ENCODE results near the gene BATF3.

The BATF3 gene

DNA sequence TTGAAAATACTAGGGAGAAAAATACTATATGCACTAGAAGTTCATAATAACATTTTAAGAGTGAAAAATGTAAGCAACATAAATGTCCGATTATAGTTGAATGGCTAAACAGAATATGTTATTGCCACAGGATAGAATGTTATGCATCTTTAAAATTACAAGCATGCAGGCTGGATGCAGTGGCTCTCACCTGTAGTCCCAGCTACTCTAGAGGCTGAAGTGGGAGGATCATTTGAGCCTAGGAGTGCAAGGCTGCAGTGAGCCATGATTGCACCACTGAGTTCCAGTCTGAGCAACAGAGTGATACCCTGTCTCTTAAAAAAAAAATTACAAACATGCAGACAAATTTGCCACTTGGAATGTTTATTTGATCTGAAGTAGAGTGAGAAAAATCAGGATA lies 3.0 kb upstream of the BATF3 start:
- DNase-seq = no peak

DNA sequence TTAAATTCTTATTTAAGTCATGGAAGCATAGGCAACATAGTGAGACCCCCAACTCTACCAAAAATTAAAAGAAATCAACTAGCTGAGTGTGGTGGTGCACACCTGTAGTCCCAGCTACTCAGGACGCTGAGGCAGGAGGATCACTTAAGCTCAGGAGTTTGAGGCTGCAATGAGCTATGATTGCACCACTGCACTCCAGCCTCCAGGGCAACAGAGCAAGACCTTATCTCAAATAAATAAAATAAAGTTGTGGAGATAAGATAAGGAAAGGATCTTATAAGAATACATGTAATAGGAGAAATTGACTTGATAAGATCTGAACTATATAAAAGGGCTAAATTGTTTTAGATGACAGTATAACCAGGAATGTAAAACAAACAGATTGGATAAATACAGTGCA lies 2.3 kb upstream of the BATF3 start:
- no peak for DNase-seq

DNA sequence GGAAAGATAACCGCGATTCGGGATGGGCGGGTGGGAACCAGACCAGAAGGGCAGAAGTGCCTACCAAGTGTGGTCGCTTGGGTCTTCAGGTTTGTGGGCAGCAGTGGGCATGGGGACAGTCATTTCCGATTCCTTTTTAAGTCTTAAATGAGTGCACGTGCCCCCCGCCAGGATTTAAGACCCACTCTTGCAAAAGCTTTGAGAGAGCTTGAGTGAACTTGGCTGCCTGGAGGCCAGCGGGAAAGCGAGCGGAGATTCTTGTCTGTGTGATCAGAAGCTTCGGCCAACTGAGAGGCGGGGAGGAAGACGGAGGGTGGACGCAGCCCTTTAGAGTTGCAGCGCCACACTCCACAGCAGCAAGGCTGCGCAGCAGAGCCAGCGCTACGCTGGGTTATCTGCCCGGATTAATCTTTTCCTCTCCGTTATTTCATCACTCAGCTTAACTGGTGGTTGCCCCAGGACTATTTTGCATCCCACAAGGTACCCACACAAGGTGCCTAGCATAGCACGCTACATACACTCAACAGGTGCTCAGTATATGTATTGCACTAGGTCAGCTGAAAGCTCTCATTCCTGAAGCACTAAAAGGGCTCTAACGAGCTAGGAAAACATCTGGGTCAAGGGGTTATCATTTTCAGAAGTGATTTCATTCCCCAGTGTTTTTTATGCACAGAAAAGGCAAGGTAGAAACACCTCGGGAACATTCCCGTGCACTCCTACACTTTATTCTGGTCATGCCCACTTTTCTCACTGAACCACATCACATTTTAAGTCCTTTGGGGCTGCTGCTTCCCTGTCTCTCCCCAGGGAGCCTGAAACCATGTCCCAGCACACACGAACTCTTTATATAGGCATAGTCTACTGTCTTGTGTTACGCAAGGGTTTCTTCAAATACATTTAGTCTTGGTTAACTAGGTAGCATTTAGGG lies 1.5 kb upstream of the BATF3 start:
- no peak for DNase-seq

DNA sequence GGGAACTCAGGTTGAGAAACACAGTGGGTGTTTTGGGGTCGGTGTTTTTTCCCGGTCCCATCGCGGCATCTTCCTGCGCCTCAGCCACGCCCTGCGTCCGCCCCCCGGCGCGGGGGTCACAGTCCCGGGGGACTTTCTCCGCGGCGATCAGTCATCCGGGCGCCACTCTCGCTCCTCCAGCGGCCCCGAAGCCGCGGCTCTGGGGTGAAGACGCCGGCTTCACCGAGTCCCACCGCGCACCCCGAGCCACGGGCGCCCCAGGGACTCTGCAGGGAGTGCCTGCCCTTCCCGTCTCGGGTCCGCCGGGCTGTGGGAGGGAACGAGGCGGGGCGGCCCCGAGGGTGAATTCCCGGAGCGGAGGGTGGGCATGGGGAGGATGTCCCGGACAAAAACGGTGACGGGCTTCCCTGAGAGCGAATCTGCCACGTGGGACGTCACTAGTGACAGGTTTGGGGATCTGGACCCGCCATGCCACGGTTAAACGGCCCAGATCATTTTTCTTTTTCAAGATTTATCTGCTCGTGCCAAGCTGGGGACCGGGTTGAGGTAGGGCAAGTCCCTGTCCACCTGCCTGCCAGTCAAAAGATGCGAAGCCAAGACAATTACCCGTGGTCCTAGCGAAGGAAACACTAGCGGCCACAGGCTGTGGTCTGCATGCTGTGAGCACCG lies 717 bp upstream of the BATF3 start:
- no peak for DNase-seq

DNA sequence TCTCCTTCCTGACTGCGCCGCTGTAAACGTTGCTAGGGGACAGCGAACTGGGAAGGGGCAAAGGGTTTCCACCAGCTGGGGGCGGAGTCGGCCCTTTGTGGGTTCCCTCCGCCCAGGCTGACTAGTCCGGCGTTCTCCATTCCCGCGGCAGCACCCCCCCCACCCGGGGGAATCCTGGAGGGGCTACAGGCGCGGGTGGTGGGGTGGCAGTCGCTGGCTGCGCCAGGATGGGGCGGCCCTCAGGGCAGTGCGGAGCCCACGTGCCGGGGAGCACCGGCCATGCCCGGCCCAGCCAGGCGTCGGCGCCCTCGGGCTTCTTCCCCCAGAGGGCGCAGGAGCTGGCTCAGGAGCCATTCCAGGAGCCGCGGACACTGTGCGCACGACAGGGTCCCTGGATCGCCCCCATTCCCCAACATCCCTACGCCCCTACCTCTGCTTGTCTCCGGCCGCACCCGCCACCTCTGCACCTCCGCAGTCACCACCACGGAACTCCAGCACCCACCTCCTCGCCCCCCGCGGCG lies 476 bp downstream of the BATF3 start:
- DNase-seq = no peak

DNA sequence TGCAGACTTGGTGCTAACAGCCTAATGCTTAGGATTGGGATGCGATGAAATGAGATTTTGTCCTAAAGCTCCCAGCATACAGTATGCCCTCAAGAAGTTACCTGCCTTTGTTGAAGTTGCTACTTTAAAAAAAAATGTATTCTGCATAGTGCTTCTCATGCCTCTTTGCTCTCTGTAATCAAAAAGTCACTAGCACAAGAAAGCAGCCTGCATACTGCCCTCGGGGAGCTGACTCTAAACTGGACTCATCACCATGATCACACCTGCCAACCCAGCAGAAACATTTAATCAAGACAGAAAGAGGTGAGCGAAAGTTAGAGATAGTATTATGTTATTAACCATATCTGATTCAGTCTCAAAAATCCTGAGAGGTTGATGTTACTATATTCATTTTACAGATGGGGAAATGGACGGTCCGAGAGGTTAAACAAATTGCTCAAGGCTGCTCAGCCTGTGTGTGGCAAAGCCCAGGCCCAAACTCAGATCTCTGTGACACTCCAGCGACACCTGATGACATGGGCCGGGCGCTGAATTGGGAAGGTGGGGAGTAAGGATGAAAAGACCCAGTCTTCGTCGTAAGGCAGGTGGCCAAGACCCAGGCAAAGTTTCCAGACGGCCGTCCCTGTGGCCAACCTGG lies 1.1 kb downstream of the BATF3 start:
- no peak for DNase-seq

DNA sequence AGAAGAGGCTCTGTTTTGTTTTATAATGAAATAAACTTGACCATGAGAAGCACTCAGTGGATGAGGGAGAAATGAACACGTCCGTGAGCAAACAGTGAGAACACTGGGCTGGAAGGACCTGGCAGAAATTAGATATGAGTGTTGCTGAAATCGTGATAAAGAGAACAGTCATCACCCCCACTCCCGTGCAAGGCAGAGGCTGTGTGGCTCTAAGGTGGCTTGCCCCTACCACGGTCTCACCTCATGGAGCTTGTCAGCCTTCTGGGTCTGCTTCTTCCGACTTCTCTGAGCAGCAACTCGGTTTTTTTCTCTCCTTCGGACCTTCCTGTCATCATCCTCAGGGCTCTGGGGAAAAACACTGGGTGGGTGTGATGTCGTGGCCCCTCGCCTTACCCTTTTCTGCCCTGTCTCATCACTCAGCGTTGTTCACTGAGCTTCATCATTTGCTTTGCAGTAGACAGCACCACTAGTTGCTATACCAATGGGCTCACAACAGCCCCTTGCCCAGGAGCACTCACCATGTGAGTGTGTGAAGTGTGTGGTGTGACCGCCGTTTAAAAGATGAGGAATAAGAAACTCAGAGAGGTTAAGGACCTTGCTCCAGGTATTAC lies 2.8 kb downstream of the BATF3 start:
- no peak for DNase-seq

DNA sequence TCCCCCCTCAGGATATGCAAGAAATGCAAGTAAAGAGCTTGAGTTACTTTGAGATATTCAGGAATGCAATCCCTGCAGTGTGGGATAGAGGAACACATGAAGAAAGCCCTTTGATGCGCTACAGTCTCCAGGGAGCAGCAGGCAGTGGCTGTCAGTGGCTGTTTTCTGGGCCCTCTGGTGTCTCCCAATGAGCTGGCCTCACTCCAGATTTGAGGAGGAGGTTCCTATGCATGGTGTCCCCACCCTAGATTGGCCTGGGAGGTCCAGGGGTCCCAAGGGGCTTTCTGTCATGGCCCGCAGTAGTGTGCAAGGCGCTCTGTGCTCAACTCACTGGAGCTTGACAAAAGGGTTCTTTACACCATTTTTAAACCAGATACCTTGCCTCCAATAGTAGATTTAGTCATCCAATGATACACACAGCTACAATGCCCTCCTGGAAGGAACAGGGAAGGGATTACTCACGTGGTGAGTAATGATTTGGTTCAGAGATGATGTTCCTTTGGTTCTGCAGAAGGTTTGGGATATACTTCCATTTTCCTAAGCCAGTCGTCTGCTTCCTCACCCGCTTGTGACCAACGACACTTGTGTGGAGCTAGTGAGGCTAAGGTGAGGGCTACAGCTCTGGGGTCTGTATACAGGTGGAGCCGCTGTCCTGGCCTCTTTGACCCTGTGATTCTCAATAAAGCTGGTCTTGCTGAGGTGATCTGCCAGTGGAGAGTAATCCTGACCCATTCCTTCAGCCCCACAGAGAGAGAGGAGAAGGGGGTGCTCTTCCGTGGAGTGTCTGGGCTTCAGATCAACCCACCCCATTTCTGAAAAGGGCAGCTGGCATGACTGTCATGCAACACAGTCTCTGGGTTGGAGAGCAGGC lies 6.6 kb downstream of the BATF3 start:
- no peak for DNase-seq

DNA sequence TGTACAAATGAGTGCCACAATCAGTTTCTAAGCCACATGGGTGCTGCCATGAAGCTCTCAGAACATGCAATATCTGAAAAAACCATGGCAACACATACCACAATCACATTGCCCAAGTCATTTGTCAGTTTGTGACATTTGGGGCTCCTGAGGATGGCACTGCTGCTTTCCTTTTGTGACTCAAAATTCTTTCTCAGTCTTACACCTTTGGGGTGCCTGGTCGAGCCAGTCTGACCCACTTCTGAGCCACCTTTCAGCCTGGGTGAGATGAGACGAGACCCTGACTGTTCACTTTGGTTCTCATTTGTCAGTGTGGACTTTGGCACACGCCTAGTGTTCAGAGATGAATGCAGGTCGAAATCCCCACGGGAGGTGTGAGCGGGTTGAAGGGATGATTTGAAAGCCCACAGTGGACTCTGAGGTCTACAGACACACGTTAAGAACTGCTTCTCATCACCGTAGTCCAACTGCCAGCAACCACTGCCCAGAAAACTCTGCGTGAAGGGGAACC lies 8.0 kb downstream of the BATF3 start:
- no peak for DNase-seq

DNA sequence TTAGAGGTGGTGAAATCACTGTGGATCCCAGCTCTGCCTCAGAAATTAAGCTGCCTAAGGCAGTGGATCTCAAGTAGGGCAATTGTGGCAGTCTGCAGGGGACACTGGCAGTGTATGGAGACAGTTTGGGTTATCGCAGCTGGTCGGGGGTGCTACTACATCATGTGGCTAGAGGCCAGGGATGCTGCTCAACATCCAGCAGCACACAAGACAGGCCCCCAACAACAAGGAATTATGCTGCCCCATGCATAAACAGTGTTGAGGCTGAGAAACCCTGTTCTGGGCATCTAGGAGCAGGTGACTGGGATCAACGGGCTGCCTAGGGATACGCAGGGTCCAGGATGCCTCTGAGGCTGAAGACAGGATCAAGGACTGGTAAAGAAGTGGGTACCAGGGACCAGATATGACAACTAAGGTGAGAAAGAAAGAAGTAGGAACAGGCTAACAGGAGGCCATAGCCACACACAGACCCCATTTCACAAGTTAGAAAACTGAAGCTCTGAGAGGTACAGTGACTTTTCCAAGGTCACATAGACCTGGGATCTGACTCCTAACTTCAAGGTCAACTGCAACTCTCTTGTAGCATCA lies 8.7 kb downstream of the BATF3 start:
- no peak for DNase-seq

DNA sequence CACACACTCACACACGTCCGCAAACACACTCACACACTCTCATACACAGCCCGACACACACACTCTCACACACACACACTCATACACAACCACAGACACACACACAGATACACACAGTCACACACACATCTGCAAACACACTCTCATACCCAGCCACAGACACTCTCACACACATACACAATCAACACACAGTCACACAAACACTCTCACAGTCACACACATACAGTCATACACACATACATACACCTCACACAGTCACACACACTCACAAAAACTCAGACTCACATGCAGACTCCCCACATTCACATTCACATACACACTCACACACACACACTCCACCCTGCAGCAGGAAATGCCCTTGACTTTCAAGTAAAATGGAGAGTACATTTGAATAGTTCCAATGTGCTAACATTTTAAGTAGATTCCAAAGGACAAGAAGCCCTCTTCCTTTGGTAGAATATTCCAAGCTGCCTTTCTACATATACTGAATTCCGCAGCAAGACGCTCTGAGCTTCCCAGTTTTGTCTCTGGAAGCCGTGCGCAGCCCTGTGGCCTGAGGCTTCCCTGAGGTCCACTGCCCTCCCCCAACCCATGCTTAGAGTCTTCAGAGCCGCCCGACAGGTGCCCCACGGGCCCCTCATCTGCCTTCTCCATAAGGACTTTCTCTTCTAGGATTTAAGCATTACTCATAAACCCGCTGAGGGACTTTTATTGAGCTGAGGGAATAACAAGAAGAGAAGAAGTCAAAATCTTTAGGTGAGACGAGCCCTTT lies 9.7 kb downstream of the BATF3 start:
- no peak for DNase-seq

DNA sequence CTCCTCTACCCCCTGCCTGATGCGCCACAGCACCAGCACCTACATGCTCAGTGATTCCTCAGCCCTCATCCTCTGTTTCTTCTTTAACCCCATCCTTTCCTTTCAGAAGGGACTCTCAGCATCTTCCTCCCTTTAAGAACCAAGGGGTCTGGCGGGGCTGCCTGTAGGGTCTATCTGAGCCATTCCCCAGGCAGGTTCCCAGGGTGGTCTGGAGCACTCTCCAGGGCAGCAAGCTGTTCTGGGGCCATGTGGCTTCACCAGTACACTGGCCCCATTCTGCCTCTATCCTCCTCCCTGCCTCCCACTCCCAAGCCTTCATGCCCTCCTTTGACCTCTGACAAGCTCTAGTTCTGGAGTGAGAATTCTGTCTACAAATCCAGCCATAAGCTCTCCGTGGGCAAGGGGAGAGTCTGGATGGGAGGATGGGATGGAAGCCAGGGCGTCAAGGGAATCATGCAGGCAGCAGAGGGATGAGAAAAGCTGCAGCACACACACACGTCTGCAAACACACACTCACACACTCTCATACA lies 10.4 kb downstream of the BATF3 start:
- no peak for DNase-seq

DNA sequence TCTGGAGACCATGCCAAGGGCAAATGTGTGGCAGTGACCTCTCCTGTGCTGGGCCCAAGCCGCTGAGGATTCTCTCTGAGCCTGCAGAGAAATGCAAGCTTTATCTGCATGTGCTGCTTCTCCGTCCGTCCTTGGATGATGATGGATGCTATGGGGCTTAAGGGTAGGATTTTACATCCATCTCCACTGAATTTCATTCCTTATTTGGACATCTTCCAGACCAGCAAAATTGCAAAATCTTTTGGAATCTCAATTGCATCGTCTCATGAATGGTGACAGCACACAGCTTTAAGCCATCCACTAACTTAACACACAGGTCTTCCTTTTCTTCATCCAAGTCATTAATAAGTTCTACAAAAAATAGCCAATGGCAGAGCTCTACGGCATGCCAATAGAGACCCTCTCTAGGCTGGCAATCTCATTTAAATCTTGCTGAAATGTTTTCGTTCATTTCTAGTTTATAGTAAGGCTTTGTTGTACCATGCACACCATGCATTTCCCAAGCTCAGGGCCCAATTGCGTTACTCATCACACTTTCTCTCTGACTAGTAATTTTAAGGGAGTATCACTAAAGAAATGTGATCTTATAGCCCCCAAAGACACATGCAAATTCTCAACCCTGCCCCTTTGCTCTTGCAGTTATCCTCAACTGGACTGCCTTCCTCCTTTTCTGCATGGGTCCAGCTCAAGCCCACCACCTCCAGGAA lies 11.1 kb downstream of the BATF3 start:
- DNase-seq = no peak

DNA sequence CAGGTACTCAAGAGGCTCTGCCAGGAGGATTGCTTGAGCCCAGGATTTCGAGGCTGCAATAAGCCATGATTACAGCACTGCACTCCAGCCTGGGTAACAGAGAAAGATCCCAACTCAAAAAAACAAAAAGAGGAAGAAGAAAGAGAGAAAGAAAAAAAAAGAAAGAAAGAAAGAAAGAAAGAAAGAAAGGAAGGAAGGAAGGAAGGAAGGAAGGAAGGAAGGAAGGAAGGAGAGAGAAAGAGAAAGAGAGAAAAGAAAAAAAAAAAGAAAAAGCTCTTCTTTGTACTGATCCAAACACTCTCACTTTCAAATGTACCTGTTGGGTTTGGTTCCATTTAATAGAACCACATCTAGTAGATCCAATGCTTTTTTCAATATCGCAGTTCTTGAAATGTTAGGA lies 11.8 kb downstream of the BATF3 start:
- no peak for DNase-seq

DNA sequence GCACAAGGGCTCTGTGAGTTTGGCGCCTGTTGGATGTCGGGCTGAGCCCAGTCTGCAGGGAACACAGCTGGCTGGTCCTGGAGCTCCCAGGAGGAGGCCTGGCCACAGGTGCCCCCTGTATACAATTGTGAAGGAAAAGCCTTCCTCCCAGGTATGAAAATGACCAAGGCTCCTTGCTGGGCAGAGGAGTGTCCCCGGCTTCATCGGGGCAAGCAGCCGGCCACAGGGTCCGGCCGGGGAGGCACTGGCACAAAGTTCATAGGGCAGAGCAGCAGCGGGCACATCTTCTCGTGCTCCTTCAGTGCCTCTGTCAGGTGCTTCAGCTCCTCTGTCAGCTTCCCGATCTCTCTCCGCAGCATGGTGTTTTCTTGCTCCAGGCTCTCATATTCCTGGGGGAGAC lies 13.0 kb downstream of the BATF3 start:
- DNase-seq = no peak

DNA sequence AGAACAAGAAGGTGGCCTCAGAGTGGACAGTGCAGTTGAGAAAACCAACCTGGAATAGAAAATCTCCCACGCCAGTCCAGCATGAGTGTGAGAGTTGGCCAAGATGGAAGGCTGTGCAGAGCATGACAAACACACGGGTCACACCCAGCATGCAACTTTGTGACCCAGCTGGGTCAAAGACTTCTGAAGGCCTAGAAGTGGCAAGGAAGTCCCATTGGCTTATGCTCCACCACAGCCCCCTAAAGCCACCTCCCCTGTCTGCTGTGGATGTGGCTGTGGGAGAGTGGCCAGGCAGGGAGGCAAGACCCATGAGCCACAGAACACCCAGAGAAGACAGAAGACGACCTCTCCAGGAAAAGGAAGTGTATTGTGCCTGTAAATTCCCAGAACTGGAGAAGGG lies 13.6 kb downstream of the BATF3 start:
- DNase-seq = no peak

DNA sequence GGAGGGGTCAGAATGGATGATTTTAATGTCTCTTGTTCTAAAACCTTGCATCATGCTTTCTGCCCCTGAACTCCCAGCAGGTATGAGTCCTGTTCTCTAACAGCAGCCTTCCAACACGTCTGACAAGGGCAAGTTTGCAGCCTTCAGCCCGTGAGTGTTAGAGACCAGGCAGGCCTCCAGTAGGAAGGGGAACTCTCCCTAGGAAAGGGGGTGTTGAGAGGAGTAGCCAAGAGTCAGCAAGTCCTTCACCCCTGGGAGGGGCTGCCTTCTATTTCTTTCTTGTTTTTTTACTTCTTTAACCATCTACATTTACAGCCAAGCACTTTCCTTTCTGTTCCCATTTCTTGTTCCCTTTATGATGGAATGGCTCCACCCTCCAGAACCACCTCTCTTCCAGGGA lies 14.2 kb downstream of the BATF3 start:
- no peak for DNase-seq

DNA sequence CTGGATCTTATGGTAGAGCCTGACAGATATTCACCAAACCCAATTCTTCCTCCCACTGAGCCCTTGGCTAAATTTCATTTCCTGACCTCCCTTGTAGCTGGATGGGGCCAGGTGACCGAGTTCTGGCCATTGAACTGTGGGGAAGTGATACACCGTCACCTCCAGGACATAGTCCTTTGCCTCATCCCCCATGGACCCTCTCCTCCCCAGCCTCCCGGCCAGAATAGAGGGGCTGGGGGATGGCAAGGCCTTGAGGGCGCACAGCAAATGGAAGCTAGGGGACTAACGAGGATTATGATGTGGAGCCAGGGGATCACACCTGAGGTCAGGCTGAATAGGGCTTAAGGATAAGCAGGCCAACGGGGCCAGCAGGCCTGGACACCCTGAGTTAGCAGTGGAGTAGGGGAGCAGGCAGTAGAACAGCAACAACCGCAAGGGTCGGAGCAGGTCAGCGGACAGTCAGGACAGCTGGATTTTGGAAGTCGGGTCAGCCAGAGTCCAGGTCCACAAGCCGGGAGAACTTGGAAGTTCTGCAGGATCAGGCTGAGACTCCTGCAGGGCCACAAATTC lies 15.0 kb downstream of the BATF3 start:
- DNase-seq = no peak

DNA sequence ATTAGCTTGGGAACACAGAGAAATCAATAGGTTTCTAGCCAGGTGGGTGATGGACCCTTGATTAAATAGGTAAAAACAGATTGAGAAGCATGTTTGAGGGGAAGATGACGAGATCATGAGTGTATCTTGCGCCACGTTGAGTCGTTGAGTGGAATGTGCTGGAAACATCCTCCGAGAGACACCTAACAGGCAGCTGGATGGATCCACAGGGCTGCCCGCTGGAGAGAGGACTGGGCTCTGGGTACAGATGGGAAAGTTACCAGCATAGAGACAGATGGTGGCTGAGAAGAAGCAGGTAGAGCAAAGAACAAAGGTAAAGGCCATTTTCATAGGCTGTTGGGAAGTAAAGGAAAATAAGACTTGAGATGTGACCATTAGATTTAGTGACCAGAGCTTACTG lies 15.6 kb downstream of the BATF3 start:
- no peak for DNase-seq

DNA sequence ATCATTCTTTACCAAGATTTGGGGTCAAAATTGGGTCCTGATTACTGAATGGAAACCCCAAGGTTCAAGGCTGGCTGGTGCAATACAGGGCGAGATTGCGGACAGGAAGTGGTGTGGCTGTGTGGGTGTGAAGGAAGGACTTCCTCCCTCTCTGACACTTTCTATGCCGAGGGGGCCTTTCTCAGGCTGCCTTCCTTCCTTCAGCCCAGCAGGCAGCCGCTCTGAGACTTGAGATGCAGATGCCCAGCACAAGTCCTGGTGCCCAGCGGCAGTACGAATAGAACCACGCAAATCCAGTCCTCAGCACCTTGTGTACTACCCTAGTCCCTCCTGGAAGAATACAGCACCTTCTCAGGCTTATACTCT lies 16.3 kb downstream of the BATF3 start:
- no peak for DNase-seq
